Measurements from ENCODE around the gene ZNF26. TPM values are rescaled to one million over a fixed set of nuclear protein-coding genes. Genes with fewer than 3 reads are reported as not detected.
A peak's percentile ranks its signal among the peaks of the same experiment; 100 is the strongest.
"Not testable (repeated sequence)": the region's sequence is repeated elsewhere in the genome, so short reads cannot be mapped to it uniquely, and the experiment has no call there.

Gene ZNF26
- total RNA-seq, 4 donors from 2014 or later = 6.7 to 9.8 (median 9.2) TPM

- Histone ChIP-seq H3K27ac (peak overlapping the region; percentile 86 to 98 (median 90)), H3K9me3 (peaks cover 0 to 23% (median 2%) of the 10 kb centered on the region in 3 donors), H3K4me1 (peaks cover 0 to 34% (median 5%) of the 10 kb centered on the region in 3 donors), H3K4me3 (peak overlapping the region; percentile 69 to 71), H3K27me3 (no peaks in the 10 kb centered on the region), H3K36me3 (peaks cover 0 to 1% of the 10 kb centered on the region in 2 donors)
- ATAC-seq = peak; percentile 44
- WGBS, 2 donors (ENCODE audit: low coverage in 1 of 2) = 5 to 7% methylated on average over 17 to 19 of the region's 39 CpGs
- TF ChIP-seq POLR2A (IDR thresholded peaks at IDR 0.05) = no peak
- no peak for TF ChIP-seq POLR2AphosphoS5 (IDR thresholded peaks at IDR 0.05)
- no peak for TF ChIP-seq CTCF (IDR thresholded peaks at IDR 0.05)
- TF ChIP-seq EP300 (IDR thresholded peaks at IDR 0.05) = no peak
Observed at GRCh38 chr12:132955094-132956010, 30.8 kb upstream of the ZNF26 start.

DNA sequence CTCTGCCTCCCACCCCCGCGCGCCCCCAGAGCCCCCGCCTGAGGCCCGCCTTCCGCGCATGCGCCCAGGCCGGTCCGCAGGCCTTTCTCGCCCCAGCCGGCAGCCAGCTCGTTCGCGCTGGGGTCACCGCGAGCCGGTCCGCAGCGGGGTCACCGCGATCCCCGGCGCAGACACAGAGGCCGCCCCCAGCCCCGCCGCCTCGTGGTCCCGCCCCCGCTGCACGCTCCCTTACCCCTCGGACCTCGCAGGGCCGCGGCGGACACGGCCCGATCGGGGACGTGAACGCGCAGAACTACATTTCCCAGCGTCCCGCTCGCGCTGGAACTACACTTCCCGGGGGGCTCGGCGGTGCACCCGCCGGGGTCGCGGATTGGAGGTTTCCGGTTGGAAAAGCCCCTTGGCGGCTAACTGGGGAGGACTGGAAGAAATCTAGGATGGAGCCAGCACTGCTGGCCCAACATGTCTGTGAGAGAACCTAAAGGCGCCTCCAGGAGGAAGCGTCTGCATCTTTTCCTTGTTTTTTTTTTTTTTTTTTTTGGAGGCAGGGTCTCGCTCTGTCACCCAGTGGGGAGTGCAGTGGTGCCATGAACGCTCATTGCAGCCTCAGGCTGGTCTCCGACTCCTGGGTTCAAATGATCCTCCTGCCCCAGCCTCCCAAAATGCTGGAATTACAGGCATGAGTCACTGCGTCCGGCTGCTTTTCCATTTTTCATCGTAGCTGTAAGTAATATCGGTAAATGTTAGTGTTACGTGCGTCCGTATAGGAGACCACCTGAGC lies 30.0 kb upstream of the ZNF26 start, which contains the start of gene ZNF605:
TSS of gene ZNF605 (minus strand) at position 296 of the 778 bp plus-strand sequence. CDS start 10,671 bp downstream, outside the sequence.
- TF ChIP-seq POLR2A (IDR thresholded peaks at IDR 0.05) (no peak), CTCF (IDR thresholded peaks at IDR 0.05) (no peak), EP300 (IDR thresholded peaks at IDR 0.05) (no peak), POLR2AphosphoS5 (IDR thresholded peaks at IDR 0.05) (peak; percentile 40)
- ATAC-seq = peak; percentile 94
- no peaks in the 10 kb centered on the region for H3K36me3 ChIP-seq
- peak within 1 kb of the TSS; percentile 86 to 98 (median 90) for H3K27ac ChIP-seq
- H3K4me1 ChIP-seq = peaks cover 0 to 34% (median 5%) of the 10 kb centered on the region in 3 donors
- H3K9me3 ChIP-seq = peaks cover 0 to 22% (median 2%) of the 10 kb centered on the region in 3 donors
- no peaks in the 10 kb centered on the region for H3K27me3 ChIP-seq
- 0 to 13% methylated on average over 10 to 25 of the region's 67 CpGs for WGBS, 2 donors (ENCODE audit: low coverage in 1 of 2)
- H3K4me3 ChIP-seq = peak within 1 kb of the TSS; percentile 69 to 71

DNA sequence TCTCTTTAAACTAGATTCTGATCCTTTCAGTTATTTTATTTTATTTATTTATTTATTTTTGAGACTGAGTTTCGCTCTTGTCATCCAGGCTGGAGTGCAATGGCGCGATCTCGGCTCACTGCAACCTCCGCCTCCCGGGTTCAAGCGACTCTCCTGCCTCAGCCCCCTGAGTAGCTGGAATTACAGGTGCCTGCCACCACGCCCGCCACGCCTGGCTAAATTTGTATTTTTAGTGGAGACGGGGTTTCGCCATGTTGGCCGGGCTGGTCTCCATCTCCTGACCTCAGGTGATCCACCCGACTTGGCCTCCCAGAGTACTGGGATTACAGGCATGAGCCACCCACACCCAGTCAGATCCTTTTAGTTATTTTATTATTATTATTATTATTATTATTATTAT lies 24.4 kb upstream of the ZNF26 start:
- not testable (repeated sequence) for ATAC-seq, H3K27ac ChIP-seq, H3K27me3 ChIP-seq, H3K4me3 ChIP-seq
- whole genome bisulfite sequencing, 2 donors (ENCODE audit: low coverage in 1 of 2) = 92% methylated on average over 14 of the region's 14 CpGs; no CpG with 5 or more reads in 1 of the 2 donors
- Histone ChIP-seq H3K9me3 (peaks cover 0 to 11% (median 2%) of the 10 kb centered on the region in 3 donors), H3K4me1 (peaks cover 0 to 12% (median 0%) of the 10 kb centered on the region in 3 donors), H3K36me3 (peaks cover 0 to 49% of the 10 kb centered on the region in 2 donors)

- H3K27me3 ChIP-seq, ATAC-seq, H3K4me1 ChIP-seq, H3K27ac ChIP-seq, H3K4me3 ChIP-seq: not testable (repeated sequence)
- peaks cover 0 to 64% of the 10 kb centered on the region in 2 donors for H3K36me3 ChIP-seq
- WGBS, 2 donors (ENCODE audit: low coverage in 1 of 2) = 33 to 40% methylated on average over 1 to 8 of the region's 10 CpGs
- H3K9me3 ChIP-seq = peaks cover 0 to 29% (median 0%) of the 10 kb centered on the region in 3 donors
- peak in 3 of 4 experiments; percentile 26 to 60 (median 42) for TF ChIP-seq CTCF (IDR thresholded peaks at IDR 0.05)
Observed at GRCh38 chr12:132963947-132964346, 22.2 kb upstream of the ZNF26 start.

GRCh38 chr12:132965796-132966195 lies 20.4 kb upstream of the ZNF26 start:
- whole genome bisulfite sequencing, 2 donors (ENCODE audit: low coverage in 1 of 2) = 91 to 100% methylated on average over 10 to 11 of the region's 12 CpGs
- TF ChIP-seq CTCF (IDR thresholded peaks at IDR 0.05) (no peak), POLR2AphosphoS5 (IDR thresholded peaks at IDR 0.05) (no peak), EP300 (IDR thresholded peaks at IDR 0.05) (no peak), POLR2A (IDR thresholded peaks at IDR 0.05) (no peak)
- Histone ChIP-seq H3K9me3 (peaks cover 0 to 29% (median 0%) of the 10 kb centered on the region in 3 donors), H3K4me1 (no peaks in the 10 kb centered on the region), H3K27ac (no peak overlapping the region), H3K36me3 (peaks cover 0 to 64% of the 10 kb centered on the region in 2 donors), H3K27me3 (no peaks in the 10 kb centered on the region), H3K4me3 (no peak overlapping the region)
- ATAC-seq = no peak

Measured in gastroesophageal sphincter (tissue), 4 donors.